ENCODE results near the gene NUDCD2. TPM values are rescaled to one million over a fixed set of nuclear protein-coding genes. Genes with fewer than 3 reads are reported as not detected.
A peak's percentile ranks its signal among the peaks of the same experiment; 100 is the strongest.
"Not testable (repeated sequence)": the region's sequence is repeated elsewhere in the genome, so short reads cannot be mapped to it uniquely, and the experiment has no call there.

NUDCD2 gene
- total RNA-seq, 1 donor from 2014 or later = 28.1 TPM

- DNase-seq (ENCODE audit: low spot score) = no peak
These were observed 7.8 kb upstream of the NUDCD2 start for GRCh38 chr5:163467682-163468081.

- no peak for DNase-seq (ENCODE audit: low spot score)
These were observed 3.1 kb upstream of the NUDCD2 start for GRCh38 chr5:163463063-163463435.

- DNase-seq (ENCODE audit: low spot score) = no peak
These were observed 765 bp upstream of the NUDCD2 start, which contains the start of gene HMMR for GRCh38 chr5:163460562-163461171. Gene HMMR, plus strand, starts transcription at chr5:163460632. Its CDS starts 61 bp downstream, at chr5:163460693.

DNA sequence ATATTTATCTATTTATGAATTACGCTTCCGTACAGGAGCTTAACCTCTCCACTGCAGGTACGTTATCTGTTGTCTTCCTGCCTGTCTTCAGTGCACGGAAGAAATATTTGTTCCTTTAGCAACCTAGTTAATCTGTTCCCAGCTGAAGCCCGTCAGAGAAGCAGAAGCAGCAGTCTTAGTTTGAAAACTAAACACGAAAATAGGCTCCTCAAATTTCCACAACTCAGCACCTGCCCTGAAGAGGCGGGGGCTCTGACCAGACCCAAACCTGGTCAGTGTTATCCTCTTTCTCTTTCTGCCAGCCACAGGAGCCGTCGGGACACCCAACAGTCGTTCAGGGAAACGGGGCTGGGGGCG, 462 bp downstream of the NUDCD2 start:
- no peak for DNase-seq (ENCODE audit: low spot score)

DNA sequence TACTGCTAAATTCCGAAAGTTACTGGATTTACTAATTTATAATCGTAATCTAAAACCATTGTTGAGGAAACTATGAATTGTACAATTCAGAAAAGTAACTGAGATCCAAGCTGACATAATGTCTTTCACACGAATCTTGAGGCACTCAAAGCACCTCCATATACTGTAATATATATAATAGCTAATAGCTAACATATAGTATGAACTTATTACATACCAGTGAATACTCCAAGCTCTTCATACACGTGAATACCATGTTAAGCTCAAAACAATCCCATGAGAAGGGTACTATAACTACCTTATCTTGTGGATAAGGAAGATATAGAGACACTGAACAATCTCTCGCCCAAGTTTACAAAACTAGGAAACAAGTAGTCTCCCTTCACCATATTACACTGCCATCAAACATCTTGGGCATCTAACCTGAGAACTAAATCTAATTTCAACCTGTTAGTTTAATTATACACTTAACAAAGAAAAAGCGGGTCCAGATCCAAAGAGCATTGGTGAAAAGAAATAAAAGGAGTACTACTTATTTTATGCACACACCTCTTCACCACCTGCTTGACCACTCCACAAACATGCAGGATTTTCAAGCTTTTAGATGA, 1.0 kb downstream of the NUDCD2 start:
- no peak for DNase-seq (ENCODE audit: low spot score)

- no peak for DNase-seq (ENCODE audit: low spot score)
These were observed 3.1 kb downstream of the NUDCD2 start for GRCh38 chr5:163456840-163457239.

DNA sequence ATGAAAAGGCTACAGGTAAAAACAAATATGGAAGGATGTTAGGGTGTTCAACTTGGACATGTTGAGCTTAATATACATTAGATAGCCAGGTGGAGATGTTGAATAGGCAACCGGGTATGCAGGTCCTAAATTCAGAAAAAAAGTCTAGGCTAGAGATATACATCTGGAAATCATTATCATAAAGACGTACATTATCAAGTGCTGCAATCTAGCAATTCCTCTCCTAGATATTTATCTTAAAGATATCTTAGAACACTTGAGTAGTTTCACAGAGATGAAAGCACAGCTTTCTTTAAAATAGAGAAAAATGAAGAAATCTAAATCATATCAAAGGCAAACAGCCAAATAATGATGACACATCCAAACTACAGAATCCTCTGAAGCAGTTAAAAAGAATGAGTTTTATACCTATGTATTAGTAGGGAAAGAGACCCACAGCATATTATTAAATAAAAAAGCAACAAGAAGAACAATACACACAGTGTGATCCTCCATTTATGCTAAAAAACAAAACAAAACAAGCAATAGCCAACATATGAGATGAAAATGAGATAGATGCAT, 3.8 kb downstream of the NUDCD2 start:
- no peak for DNase-seq (ENCODE audit: low spot score)

- not testable (repeated sequence) for DNase-seq (ENCODE audit: low spot score)
These were observed 4.5 kb downstream of the NUDCD2 start for GRCh38 chr5:163455406-163455805.

DNA sequence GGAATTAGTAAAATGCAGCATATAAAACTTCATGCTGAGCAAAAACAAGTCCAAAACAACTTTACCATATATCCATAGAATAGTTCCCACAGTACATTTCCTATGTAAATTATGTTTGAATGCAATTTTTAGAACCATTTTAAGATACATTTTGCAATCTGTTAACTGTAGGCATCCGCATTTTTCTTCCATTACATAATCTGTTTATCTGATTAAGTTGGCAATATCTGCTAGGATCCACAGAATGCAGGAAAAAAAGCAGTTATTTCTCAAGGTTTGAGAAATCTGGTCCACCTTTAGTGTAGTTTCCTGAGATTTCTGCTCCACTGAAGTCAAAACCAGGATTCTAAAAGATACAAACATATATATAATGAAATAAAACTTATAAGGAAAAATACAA, 6.2 kb downstream of the NUDCD2 start:
- no peak for DNase-seq (ENCODE audit: low spot score)

- no peak for DNase-seq (ENCODE audit: low spot score)
These were observed 8.4 kb downstream of the NUDCD2 start for GRCh38 chr5:163451489-163451888.

DNA sequence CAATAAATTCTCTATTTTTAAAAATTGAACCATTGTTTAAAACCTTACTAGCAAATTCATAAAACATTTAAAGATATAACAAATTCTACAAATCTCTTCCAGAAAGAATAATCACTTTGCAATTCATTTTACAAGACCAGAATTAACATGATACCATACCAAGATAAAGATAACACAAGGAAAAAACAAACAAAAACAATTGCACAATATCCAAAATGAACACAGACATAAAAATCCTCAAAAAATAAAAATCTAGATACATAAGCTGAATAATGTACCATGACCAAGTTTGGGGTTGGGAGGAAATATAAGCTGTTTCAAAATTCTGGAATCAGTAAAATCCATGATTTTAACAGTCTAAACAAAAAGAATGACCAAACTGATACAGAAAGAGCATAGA, 11.4 kb downstream of the NUDCD2 start:
- DNase-seq (ENCODE audit: low spot score) = no peak

- DNase-seq (ENCODE audit: low spot score) = no peak
These were observed 12.0 kb downstream of the NUDCD2 start for GRCh38 chr5:163447875-163448274.

DNA sequence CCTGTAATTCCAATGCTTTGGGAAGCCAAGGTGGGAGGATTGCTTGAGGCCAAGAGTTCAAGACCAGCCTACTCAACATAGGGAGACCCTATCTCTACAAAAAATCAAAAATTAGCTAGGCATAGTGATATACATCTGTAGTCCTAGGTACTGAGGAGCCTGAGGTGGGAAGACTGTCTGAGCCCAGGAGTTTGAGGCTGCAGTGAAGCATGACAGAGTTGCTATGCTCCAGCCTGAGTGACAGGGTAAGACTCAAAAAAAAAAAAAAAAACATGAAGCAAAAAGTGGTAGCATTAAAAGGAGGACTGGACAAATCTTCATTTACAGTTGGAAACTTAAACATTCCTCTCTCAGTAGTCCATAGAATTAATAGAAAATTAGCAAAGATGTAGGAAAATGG, 12.7 kb downstream of the NUDCD2 start:
- DNase-seq (ENCODE audit: low spot score) = no peak

GRCh38 chr5:163445345-163445744, 14.6 kb downstream of the NUDCD2 start:
- no peak for DNase-seq (ENCODE audit: low spot score)

- no peak for DNase-seq (ENCODE audit: low spot score)
These were observed 15.4 kb downstream of the NUDCD2 start for GRCh38 chr5:163444526-163444925.

- DNase-seq (ENCODE audit: low spot score) = no peak
These were observed 18.9 kb downstream of the NUDCD2 start for GRCh38 chr5:163440954-163441353.

- no peak for DNase-seq (ENCODE audit: low spot score)
These were observed 20.8 kb downstream of the NUDCD2 start for GRCh38 chr5:163439092-163439425.

GRCh38 chr5:163437309-163438182, 22.4 kb downstream of the NUDCD2 start, which contains the start of gene CCNG1:
Gene CCNG1, plus strand, starts transcription at chr5:163437595. Its CDS starts 1,662 bp downstream, at chr5:163439257.
- peak; percentile 96 for DNase-seq (ENCODE audit: low spot score)

GRCh38 chr5:163437011-163437308, 22.9 kb downstream of the NUDCD2 start:
- DNase-seq (ENCODE audit: low spot score) = no peak

GRCh38 chr5:163436515-163436914, 23.4 kb downstream of the NUDCD2 start:
- DNase-seq (ENCODE audit: low spot score) = no peak

DNA sequence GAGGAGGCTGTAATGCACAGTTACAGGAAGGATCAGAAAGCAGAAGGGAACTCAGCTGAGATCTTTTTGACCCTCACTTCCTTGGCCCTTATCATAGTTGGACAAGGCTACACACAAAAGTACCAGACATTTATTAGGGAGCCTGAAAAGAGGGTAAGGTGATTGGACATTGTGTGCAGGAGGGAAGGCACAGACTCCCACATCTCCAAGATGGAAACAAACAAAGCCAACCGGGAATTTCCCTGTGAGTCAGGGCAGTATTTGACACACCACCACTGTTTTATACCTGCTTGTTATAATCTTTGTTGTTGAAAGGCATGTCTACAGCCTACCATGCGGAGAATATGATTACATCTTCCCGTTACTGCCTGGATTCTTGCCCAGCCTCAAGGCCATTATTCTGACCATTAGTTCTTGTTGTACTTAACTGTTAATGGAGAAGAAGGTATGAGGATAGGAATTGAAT, 25.5 kb downstream of the NUDCD2 start:
- no peak for DNase-seq (ENCODE audit: low spot score)

- no peak for DNase-seq (ENCODE audit: low spot score)
These were observed 26.6 kb downstream of the NUDCD2 start for GRCh38 chr5:163433271-163433670.

GRCh38 chr5:163432544-163432943, 27.4 kb downstream of the NUDCD2 start:
- DNase-seq (ENCODE audit: low spot score) = no peak
